ENCODE results near the gene NOC2L. TPM values are rescaled to one million over a fixed set of nuclear protein-coding genes. Genes with fewer than 3 reads are reported as not detected.

The NOC2L gene
- total RNA-seq, 1 donor from 2014 or later, result 95.6 TPM

DNA sequence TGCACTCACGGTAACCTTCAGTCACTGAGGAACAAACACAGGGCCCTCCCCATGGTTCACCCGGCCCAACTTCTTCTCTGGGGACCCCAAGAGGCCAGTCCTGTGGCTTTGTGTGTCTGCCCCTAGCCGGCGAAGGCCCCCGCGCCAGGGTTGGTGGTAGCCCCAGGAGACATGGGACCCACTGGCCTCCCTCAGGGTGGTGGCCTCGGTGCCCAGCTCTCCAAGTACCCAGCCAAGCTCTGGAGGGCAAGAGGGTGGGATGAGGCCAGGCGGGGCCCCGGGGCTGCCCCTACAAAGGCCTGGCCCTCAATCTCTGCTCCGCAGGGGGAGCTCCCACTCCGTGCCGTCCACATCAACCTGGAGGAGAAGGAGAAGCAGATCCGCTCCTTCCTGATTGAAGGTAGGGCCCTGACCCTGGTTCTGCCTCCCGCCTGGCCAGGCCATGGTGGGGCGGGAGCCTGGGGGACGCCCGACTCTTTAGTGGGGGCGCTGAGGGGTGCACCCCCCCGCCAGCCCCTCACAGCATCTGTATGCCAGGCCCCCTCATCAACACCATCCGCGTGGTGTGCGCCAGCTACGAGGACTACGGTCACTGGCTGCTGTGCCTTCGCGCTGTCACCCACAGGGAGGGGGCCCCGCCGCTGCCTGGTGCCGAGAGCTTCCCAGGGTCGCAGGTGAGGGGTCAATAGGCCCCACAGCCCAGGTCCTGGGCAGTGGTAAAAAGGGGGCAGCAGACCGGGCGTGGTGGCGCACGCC, 12.9 kb upstream of the NOC2L start:
- TF ChIP-seq, protein P1, sequence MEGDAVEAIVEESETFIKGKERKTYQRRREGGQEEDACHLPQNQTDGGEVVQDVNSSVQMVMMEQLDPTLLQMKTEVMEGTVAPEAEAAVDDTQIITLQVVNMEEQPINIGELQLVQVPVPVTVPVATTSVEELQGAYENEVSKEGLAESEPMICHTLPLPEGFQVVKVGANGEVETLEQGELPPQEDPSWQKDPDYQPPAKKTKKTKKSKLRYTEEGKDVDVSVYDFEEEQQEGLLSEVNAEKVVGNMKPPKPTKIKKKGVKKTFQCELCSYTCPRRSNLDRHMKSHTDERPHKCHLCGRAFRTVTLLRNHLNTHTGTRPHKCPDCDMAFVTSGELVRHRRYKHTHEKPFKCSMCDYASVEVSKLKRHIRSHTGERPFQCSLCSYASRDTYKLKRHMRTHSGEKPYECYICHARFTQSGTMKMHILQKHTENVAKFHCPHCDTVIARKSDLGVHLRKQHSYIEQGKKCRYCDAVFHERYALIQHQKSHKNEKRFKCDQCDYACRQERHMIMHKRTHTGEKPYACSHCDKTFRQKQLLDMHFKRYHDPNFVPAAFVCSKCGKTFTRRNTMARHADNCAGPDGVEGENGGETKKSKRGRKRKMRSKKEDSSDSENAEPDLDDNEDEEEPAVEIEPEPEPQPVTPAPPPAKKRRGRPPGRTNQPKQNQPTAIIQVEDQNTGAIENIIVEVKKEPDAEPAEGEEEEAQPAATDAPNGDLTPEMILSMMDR (IDR thresholded peaks at IDR 0.05; ENCODE audit: insufficient read depth, low read length, poor library complexity, severe bottlenecking), result no peak

DNA sequence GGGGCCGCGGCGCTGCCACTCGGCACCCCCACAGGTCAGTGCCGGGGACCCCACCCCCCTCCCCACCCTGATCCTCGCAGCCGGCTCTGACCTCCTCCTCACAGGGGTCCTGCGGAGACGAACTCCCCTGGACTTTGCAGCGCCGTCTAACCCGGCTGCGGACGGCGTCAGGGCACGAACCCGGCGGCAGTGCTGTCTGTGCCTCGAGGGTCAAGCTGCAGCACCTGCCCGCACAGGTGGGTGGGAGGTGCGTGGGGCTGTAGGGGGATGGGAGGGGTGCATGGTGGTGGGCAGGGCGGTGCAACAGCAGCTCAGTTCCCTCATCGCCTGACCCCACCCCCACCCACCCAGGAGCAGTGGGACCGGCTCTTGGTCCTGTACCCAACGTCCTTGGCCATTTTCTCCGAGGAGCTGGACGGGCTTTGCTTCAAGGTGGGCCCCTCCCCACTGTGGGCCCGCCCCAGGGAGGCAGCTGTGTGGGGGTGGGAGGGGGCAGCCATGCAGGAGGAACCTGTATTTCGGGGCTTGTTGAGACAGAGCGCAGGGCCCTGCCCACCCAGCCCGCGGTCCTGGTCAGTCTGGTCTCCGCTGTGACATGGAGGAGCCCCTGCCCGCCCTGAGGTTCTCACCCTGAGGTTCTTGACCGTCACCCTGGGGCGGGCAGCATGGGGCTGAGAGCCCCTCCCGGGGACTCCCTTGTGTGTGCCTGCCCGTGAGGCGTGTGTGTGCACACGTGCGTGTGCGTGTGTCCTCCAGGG, 12.1 kb upstream of the NOC2L start:
- Histone ChIP-seq H3K27me3 (ENCODE audit: control insufficient read depth, insufficient read depth, low read length) (peaks cover 19% of the 10 kb centered on the region), H3K36me3 (ENCODE audit: control insufficient read depth, insufficient read depth, low read length) (no peaks in the 10 kb centered on the region), H3K4me3 (ENCODE audit: low read depth, low read length) (no peak overlapping the region)
- TF ChIP-seq, protein P1 (IDR thresholded peaks at IDR 0.05; ENCODE audit: insufficient read depth, low read length, poor library complexity, severe bottlenecking), result no peak
- no peak for DNase-seq (ENCODE audit: low read depth)

More for the DNA sequence above, 12.9 kb upstream of the NOC2L start:
- H3K4me3 ChIP-seq (ENCODE audit: low read depth, low read length), result no peak overlapping the region
- no peak for DNase-seq (ENCODE audit: low read depth)
- no peaks in the 10 kb centered on the region for H3K36me3 ChIP-seq (ENCODE audit: control insufficient read depth, insufficient read depth, low read length)
- peaks cover 19% of the 10 kb centered on the region for H3K27me3 ChIP-seq (ENCODE audit: control insufficient read depth, insufficient read depth, low read length)

DNA sequence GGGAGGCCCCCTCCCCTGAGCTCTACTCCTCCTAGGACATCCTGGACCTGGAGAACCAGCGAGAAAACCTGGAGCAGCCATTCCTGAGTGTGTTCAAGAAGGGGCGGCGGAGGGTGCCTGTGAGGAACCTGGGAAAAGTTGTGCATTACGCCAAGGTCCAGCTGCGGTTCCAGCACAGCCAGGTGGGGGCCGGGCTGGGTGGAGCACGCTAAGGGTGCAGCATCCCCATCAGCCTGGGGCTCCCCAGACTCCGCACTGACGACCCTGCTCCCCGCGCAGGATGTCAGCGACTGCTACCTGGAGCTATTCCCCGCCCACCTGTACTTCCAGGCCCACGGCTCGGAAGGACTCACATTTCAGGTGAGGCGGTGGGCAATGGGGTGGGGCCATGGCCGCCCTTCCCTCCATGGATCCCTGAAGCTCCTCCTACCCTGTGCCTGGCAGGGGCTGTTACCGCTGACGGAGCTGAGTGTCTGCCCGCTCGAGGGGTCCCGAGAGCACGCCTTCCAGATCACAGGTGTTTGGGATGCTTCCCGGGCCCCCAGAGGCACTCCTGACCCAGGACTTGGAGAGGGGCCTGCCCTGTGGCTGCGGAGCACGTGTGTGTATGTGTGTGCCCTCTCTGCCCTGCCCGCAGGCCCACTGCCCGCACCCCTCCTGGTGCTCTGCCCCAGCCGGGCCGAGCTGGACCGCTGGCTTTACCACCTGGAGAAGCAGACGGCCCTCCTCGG, 11.4 kb upstream of the NOC2L start:
- H3K4me3 ChIP-seq (ENCODE audit: low read depth, low read length), result no peak overlapping the region
- no peak for DNase-seq (ENCODE audit: low read depth)

DNA sequence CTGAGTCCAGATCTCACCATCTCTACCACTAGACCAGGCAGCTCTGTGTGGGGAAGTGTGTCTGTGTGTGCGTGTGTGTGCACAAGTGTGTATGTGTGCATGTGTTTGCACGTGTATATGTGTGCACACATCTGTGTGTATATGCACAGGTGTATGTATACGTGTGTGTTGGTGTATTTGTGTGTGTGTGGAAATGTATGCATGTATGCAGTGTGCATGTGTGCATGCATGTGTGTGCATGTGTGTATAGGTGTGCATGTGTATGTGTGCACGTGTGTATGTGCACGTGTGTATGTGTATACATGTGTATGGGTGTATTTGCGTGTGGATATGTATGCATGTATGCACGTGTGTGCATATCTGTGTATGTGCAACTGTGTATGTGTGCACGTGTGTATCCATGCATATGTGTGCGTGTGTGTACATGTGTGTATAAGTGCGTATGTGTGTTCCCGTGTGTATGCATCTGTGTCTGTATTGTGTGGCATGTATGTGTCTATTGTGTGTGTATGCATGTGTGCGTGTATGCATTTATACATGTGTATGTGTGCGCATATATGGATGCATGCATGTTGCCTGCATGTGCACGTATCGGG, 10.3 kb upstream of the NOC2L start:
- H3K4me3 ChIP-seq (ENCODE audit: low read depth, low read length), result no peak overlapping the region
- DNase-seq (ENCODE audit: low read depth), result no peak
- TF ChIP-seq, protein P1 (IDR thresholded peaks at IDR 0.05; ENCODE audit: insufficient read depth, low read length, poor library complexity, severe bottlenecking), result no peak
- no peaks in the 10 kb centered on the region for H3K36me3 ChIP-seq (ENCODE audit: control insufficient read depth, insufficient read depth, low read length)
- peaks cover 19% of the 10 kb centered on the region for H3K27me3 ChIP-seq (ENCODE audit: control insufficient read depth, insufficient read depth, low read length)

More for the DNA sequence above, 11.4 kb upstream of the NOC2L start:
- Histone ChIP-seq H3K27me3 (ENCODE audit: control insufficient read depth, insufficient read depth, low read length) (peaks cover 19% of the 10 kb centered on the region), H3K36me3 (ENCODE audit: control insufficient read depth, insufficient read depth, low read length) (no peaks in the 10 kb centered on the region)
- TF ChIP-seq, protein P1 (IDR thresholded peaks at IDR 0.05; ENCODE audit: insufficient read depth, low read length, poor library complexity, severe bottlenecking), result no peak

DNA sequence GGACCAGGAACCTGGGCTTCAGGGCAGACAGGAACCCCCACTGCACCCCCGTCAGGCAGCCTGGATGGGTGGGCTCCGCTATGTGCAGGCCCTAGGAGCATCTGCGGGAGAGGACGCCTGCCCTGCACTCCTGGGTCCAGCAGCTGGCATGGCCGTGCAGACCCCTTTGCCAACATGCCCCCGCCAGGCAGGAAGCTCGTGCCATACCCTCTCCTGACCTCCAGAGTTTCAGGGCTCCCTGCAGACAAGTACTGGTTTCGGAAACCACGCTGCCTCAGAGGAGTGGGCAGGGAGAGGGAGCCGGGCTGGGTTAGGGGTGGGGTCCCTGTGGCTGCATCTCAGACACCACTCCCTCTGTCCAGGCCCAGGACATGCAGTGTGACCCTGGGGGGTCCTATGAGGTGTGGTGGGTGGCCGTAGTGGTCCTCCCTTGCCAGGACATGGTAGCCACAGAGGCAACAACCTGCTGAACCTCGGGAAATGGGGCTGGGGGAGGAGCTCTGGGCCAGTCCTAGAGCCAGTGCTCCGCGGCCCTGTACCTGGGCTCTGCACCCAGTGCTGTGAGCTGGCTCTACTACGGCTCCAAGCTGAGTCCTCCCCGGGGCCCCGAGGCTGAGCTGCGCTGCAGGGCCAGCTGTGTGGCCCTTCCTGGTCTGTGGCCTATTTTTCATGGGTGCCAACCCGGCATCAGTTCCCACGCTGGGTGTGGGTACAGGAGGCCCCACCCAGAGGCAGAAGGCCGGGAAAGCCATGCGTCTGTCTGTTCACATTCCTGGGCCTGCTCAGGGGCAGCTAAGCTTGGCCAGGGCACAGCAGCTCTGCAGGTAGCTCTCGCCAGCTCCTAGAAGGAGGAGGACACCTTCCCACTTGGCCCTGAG, 8.6 kb upstream of the NOC2L start:
- TF ChIP-seq, protein P1 (IDR thresholded peaks at IDR 0.05; ENCODE audit: insufficient read depth, low read length, poor library complexity, severe bottlenecking), result no peak
- DNase-seq (ENCODE audit: low read depth), result no peak
- no peaks in the 10 kb centered on the region for H3K36me3 ChIP-seq (ENCODE audit: control insufficient read depth, insufficient read depth, low read length)
- H3K27me3 ChIP-seq (ENCODE audit: control insufficient read depth, insufficient read depth, low read length), result peaks cover 19% of the 10 kb centered on the region
- no peak overlapping the region for H3K4me3 ChIP-seq (ENCODE audit: low read depth, low read length)
